Measurements from ENCODE around the gene NNT. TPM values are rescaled to one million over a fixed set of nuclear protein-coding genes. Genes with fewer than 3 reads are reported as not detected.
"Not testable (repeated sequence)": the region's sequence is repeated elsewhere in the genome, so short reads cannot be mapped to it uniquely, and the experiment has no call there.

Gene NNT
- total and polyA plus RNA-seq, 8 donors, result 8.7 to 127 (median 17.5) TPM

DNA sequence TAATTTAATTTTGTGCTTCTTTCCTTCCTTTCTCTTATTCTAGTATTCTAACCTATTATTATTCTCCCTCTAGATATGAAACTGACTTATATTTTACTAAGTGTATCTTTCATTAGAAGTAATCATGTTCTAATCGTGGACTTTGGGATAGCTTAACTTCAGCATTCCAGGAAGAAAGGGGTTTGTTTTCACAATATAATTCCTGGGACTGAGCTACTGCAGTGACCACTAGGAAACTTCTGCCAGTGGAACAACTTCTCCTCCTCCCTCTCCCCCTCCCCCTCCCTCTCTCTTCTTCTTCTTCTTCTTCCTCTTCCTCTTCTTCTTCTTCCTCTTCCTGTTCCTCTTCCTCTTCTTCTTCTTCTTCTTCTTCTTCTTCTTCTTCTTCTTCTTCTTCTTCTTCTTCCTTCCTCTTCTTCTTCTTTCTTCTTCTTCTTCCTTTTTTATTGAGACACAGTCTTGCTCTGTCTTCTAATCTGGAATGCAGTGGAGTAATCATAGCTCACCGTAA is 127.9 kb downstream of the NNT start:
- 48 to 61% (median 53%) methylated on average over 2 of the region's 2 CpGs for WGBS, 5 donors
- TF ChIP-seq, protein P1, sequence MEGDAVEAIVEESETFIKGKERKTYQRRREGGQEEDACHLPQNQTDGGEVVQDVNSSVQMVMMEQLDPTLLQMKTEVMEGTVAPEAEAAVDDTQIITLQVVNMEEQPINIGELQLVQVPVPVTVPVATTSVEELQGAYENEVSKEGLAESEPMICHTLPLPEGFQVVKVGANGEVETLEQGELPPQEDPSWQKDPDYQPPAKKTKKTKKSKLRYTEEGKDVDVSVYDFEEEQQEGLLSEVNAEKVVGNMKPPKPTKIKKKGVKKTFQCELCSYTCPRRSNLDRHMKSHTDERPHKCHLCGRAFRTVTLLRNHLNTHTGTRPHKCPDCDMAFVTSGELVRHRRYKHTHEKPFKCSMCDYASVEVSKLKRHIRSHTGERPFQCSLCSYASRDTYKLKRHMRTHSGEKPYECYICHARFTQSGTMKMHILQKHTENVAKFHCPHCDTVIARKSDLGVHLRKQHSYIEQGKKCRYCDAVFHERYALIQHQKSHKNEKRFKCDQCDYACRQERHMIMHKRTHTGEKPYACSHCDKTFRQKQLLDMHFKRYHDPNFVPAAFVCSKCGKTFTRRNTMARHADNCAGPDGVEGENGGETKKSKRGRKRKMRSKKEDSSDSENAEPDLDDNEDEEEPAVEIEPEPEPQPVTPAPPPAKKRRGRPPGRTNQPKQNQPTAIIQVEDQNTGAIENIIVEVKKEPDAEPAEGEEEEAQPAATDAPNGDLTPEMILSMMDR (IDR thresholded peaks at IDR 0.05), result no peak
- no peak for TF ChIP-seq POLR2AphosphoS5 (IDR thresholded peaks at IDR 0.05)
- no peak for TF ChIP-seq POLR2A (IDR thresholded peaks at IDR 0.05)
- no peak for TF ChIP-seq EP300 (IDR thresholded peaks at IDR 0.05)
- H3K4me3 ChIP-seq, result no peak overlapping the region
- intact Hi-C loops (cut with DNase I; ENCODE audit: low total_unique reads), result loop anchor here (5.0 kb wide), 1 partner anchor 601 kb away; no protein-coding TSS in a partner anchor
- peaks cover 0 to 9% (median 4%) of the 10 kb centered on the region in 4 donors for H3K4me1 ChIP-seq
- H3K36me3 ChIP-seq, result no peaks in the 10 kb centered on the region
- no peak for DNase-seq
- H3K27ac ChIP-seq, result no peak overlapping the region
- no peaks in the 10 kb centered on the region for H3K27me3 ChIP-seq
- H3K9me3 ChIP-seq, result no peaks in the 10 kb centered on the region

DNA sequence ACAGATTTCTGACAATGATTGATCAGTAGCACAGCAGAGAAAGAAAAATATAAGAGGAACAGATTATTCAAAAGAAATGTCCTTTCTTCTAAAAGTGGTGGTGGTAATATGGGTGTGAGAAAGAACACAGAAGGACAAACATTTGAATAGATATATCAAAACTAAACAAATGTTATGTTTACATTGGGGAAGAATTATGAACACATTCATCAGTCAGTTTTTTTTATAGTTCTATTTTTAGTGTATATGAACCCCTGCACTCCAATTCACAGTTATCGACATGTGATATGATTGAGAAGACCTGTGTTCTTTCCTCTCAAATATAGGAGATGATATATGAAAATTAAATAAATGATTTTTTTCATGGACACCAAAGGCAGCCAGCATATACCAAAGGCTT is 128.6 kb downstream of the NNT start:
- DNase-seq, result no peak
- intact Hi-C loops (cut with DNase I; ENCODE audit: low total_unique reads), result loop anchor here (5.0 kb wide), 1 partner anchor 601 kb away; no protein-coding TSS in a partner anchor
- Histone ChIP-seq H3K27me3 (no peaks in the 10 kb centered on the region), H3K9me3 (no peaks in the 10 kb centered on the region), H3K4me3 (no peak overlapping the region), H3K36me3 (no peaks in the 10 kb centered on the region), H3K4me1 (peaks cover 0 to 9% (median 4%) of the 10 kb centered on the region in 4 donors), H3K27ac (no peak overlapping the region)
- no peak for TF ChIP-seq POLR2AphosphoS5 (IDR thresholded peaks at IDR 0.05)
- TF ChIP-seq POLR2A (IDR thresholded peaks at IDR 0.05), result no peak
- no peak for TF ChIP-seq EP300 (IDR thresholded peaks at IDR 0.05)
- TF ChIP-seq, protein P1 (IDR thresholded peaks at IDR 0.05), result no peak
- WGBS, 5 donors, result 29 to 57% (median 50%) methylated on average over 1 of the region's 1 CpG

- intact Hi-C loops (cut with DNase I; ENCODE audit: low total_unique reads); H3K4me3 ChIP-seq; DNase-seq; H3K27me3 ChIP-seq; H3K4me1 ChIP-seq; H3K36me3 ChIP-seq; H3K27ac ChIP-seq: not testable (repeated sequence)
- H3K9me3 ChIP-seq, result peaks cover 0 to 20% (median 4%) of the 10 kb centered on the region in 4 donors
- 93 to 98% (median 95%) methylated on average over 8 to 32 of the region's 32 CpGs for WGBS, 5 donors
Observed at GRCh38 chr5:43745923-43746548, 143.1 kb downstream of the NNT start.

DNA sequence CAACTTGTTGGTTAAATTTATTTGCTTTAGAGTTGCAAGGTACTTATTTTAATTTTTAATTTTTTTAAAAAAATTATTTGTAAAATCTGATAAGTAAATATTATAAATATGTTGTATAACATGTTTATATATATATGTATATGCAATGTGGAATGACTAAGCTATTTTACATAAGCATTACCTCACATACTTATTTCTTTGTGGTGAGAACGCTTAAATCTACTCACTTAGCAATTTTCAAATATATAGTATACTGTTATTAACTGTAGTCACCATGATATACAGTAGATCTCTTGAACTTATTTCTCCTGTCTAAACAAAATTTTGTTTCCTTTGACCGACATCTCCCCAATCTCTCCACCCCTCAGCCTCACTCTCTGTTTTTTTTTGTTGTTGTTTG is 147.8 kb downstream of the NNT start:
- no peak for DNase-seq
- H3K27ac ChIP-seq, result no peak overlapping the region
- peaks cover 0 to 17% (median 4%) of the 10 kb centered on the region in 4 donors for H3K9me3 ChIP-seq
- H3K36me3 ChIP-seq, result no peaks in the 10 kb centered on the region
- no peaks in the 10 kb centered on the region for H3K27me3 ChIP-seq
- WGBS, 5 donors, result 82 to 97% (median 93%) methylated on average over 2 of the region's 2 CpGs
- intact Hi-C loops (cut with DNase I; ENCODE audit: low total_unique reads), result no loop called here
- H3K4me1 ChIP-seq, result no peaks in the 10 kb centered on the region
- H3K4me3 ChIP-seq, result no peak overlapping the region
- TF ChIP-seq, protein P1 (IDR thresholded peaks at IDR 0.05), result no peak
- TF ChIP-seq POLR2AphosphoS5 (IDR thresholded peaks at IDR 0.05) (no peak), EP300 (IDR thresholded peaks at IDR 0.05) (no peak), POLR2A (IDR thresholded peaks at IDR 0.05) (no peak)

DNA sequence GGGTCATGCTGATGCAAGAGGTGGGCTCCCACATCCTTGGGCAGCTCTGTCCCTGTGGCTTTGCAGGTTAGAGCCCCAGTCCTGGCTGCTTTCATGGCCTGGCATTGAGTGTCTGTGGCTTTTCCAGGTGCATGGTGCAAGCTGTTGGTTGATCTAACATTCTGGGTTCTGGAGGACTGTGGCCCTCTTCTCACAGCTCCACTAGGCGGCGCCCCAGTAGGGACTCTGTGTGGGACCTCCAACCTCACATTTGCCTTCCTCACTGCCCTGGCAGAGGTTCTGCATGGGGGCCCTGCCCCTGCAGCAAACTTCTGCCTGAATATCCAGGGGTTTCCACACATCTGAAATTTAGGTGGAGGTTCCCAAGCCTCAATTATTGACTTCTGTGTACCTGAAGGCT is 150.1 kb downstream of the NNT start:
- DNase-seq, result no peak
- WGBS, 5 donors, result 77 to 90% (median 88%) methylated on average over 2 of the region's 2 CpGs
- Histone ChIP-seq H3K36me3 (no peaks in the 10 kb centered on the region), H3K9me3 (peaks cover 0 to 16% (median 6%) of the 10 kb centered on the region in 4 donors), H3K4me3 (no peak overlapping the region), H3K27me3 (no peaks in the 10 kb centered on the region), H3K4me1 (no peaks in the 10 kb centered on the region), H3K27ac (no peak overlapping the region)
- intact Hi-C loops (cut with DNase I; ENCODE audit: low total_unique reads), result no loop called here
- no peak for TF ChIP-seq POLR2A (IDR thresholded peaks at IDR 0.05)
- TF ChIP-seq EP300 (IDR thresholded peaks at IDR 0.05), result no peak
- no peak for TF ChIP-seq POLR2AphosphoS5 (IDR thresholded peaks at IDR 0.05)
- TF ChIP-seq, protein P1 (IDR thresholded peaks at IDR 0.05), result no peak
